ENCODE data around the gene WBP2.

WBP2 gene

GRCh38 chr17:75843577-75844529, 11.3 kb downstream of the WBP2 start, which contains the start of gene UNC13D (continued):
- TF ChIP-seq PRDM10 (tag by site-specific recombination; IDR thresholded peaks at IDR 0.05), result no peak

GRCh38 chr17:75842963-75843576, 12.1 kb downstream of the WBP2 start:
- Histone ChIP-seq H3K4me1 (ENCODE audit: control insufficient read depth, insufficient read depth, low read length) (no peaks in the 10 kb centered on the region; the same call in 1 of the 2 replicates), H3K9me3 (ENCODE audit: control insufficient read depth, insufficient read depth, low read depth, low read length) (no peaks in the 10 kb centered on the region), H3K4me3 (ENCODE audit: low read depth, low read length) (no peak overlapping the region), H3K27ac (ENCODE audit: extremely low read depth, low read depth, low read length) (no peak overlapping the region), H3K36me3 (ENCODE audit: control insufficient read depth in 2 of 2, insufficient read depth in 1 of 2, low read length in 2 of 2) (peaks cover 0 to 23% of the 10 kb centered on the region in 2 experiments; a peak in 1 of 3 replicates)
- no peak for TF ChIP-seq ZNF548 (tag by site-specific recombination; IDR thresholded peaks at IDR 0.05)
- TF ChIP-seq ZNF133 (tag by site-specific recombination; IDR thresholded peaks at IDR 0.05), result no peak
- no peak for TF ChIP-seq OVOL3 (tag by site-specific recombination; IDR thresholded peaks at IDR 0.05)
- ChIA-PET CTCF (no interaction called here), POLR2A (interaction anchor here (0.8 to 1.0 kb wide), 2 partner anchors 63 to 65 kb away, joined by 3 to 5 read pairs; no protein-coding TSS in a partner anchor)

GRCh38 chr17:75842411-75842810, 12.7 kb downstream of the WBP2 start:
- Histone ChIP-seq H3K27ac (ENCODE audit: extremely low read depth, low read depth, low read length) (no peak overlapping the region), H3K36me3 (ENCODE audit: control insufficient read depth in 2 of 2, insufficient read depth in 1 of 2, low read length in 2 of 2) (peaks cover 0 to 16% of the 10 kb centered on the region in 2 experiments; a peak in 1 of 3 replicates), H3K4me1 (ENCODE audit: control insufficient read depth, insufficient read depth, low read length) (no peaks in the 10 kb centered on the region; the same call in 1 of the 2 replicates), H3K9me3 (ENCODE audit: control insufficient read depth, insufficient read depth, low read depth, low read length) (no peaks in the 10 kb centered on the region), H3K4me3 (ENCODE audit: low read depth, low read length) (no peak overlapping the region)
- POLR2A ChIA-PET, result interaction anchor here (0.8 kb wide), 1 partner anchor 62 kb away, joined by 5 read pairs; no protein-coding TSS in a partner anchor
- CTCF ChIA-PET, result no interaction called here
- no peak for TF ChIP-seq TRIM28 (IDR thresholded peaks at IDR 0.05; ENCODE audit: borderline replicate concordance, low read length)
- TF ChIP-seq RBAK (tag by site-specific recombination; IDR thresholded peaks at IDR 0.05), result no peak
- no peak for TF ChIP-seq ZEB2 (tag by site-specific recombination; IDR thresholded peaks at IDR 0.05)
- no peak for TF ChIP-seq ZBTB17 (tag by site-specific recombination; IDR thresholded peaks at IDR 0.05)
- TF ChIP-seq ZNF138 (tag by site-specific recombination; IDR thresholded peaks at IDR 0.05; ENCODE audit: borderline replicate concordance), result no peak
- TF ChIP-seq ZNF585B (tag by site-specific recombination; IDR thresholded peaks at IDR 0.05), result no peak
- TF ChIP-seq ZXDB (tag by site-specific recombination; IDR thresholded peaks at IDR 0.05), result no peak
- no peak for TF ChIP-seq ZNF169 (tag by site-specific recombination; IDR thresholded peaks at IDR 0.05)
- no peak for TF ChIP-seq ZNF37A (tag by site-specific recombination; IDR thresholded peaks at IDR 0.05)
- TF ChIP-seq ZNF26 (tag by site-specific recombination; IDR thresholded peaks at IDR 0.05), result no peak
- TF ChIP-seq SALL2 (tag by site-specific recombination; IDR thresholded peaks at IDR 0.05; ENCODE audit: borderline replicate concordance), result no peak

All from HEK293 (cell line).